H9 (cell line): ENCODE measurements around the gene GBGT1. TPM values are rescaled to one million over a fixed set of nuclear protein-coding genes. Genes with fewer than 3 reads are reported as not detected.

Experiments used
- DNase-seq: peaks from one replicate; pipeline ENCODE4 v3.0.0-alpha.2; 2017
- H2AFZ ChIP-seq: one replicate; pipeline ENCODE4 v1.6.1; 2013; ENCODE audit warnings: mild to moderate bottlenecking, low read length, control low read depth, moderate library complexity
- H2AK5ac ChIP-seq: 2 replicates; pipeline ENCODE4 v1.6.1; 2013; ENCODE audit warnings: low read length, control low read depth, mixed read lengths; ENCODE audit not compliant: insufficient read length
- H2BK120ac ChIP-seq: one replicate; pipeline ENCODE4 v1.6.1; 2013; ENCODE audit warnings: low read depth, mild to moderate bottlenecking, low read length, control low read depth, inconsistent platforms; ENCODE audit not compliant: poor library complexity, severe bottlenecking
- H2BK12ac ChIP-seq: 2 replicates; pipeline ENCODE4 v1.6.1; 2013; ENCODE audit warnings: low read length, control low read depth, mixed read lengths, low read depth; ENCODE audit not compliant: insufficient read length
- H2BK15ac ChIP-seq: 2 replicates; pipeline ENCODE4 v1.6.1; 2013; ENCODE audit warnings: low read depth, low read length, control low read depth
- H2BK20ac ChIP-seq: one replicate; pipeline ENCODE4 v1.6.1; 2013; ENCODE audit warnings: low read depth, mild to moderate bottlenecking, low read length, control low read depth, inconsistent platforms; ENCODE audit not compliant: poor library complexity, severe bottlenecking
- H2BK5ac ChIP-seq: 2 replicates; pipeline ENCODE4 v1.6.1; 2013; ENCODE audit warnings: low read length, control low read depth, mixed read lengths; ENCODE audit not compliant: insufficient read length
- H3K14ac ChIP-seq: 2 replicates; pipeline ENCODE4 v1.6.1; 2013; ENCODE audit warnings: low read length, control low read depth; ENCODE audit not compliant: insufficient read depth
- H3K18ac ChIP-seq: 2 replicates; pipeline ENCODE4 v1.6.1; 2013; ENCODE audit warnings: low read depth, mild to moderate bottlenecking, mixed read lengths, low read length, control low read depth; ENCODE audit not compliant: insufficient read length
- H3K23ac ChIP-seq: 2 replicates; pipeline ENCODE4 v1.6.1; 2013; ENCODE audit warnings: low read length, control low read depth, mixed read lengths, low read depth; ENCODE audit not compliant: insufficient read length
- H3K23me2 ChIP-seq: 2 replicates; pipeline ENCODE4 v1.6.1; 2013; ENCODE audit warnings: low read depth, mild to moderate bottlenecking, mixed read lengths, low read length, control low read depth; ENCODE audit not compliant: insufficient read length, poor library complexity, severe bottlenecking
- H3K27ac ChIP-seq: 2 replicates; pipeline ENCODE4 v1.5.1; 2013; ENCODE audit warnings: low read length, control low read depth, mixed read lengths, low read depth; ENCODE audit not compliant: insufficient read length
- H3K27me3 ChIP-seq: 2 replicates; pipeline ENCODE4 v1.6.1; 2013; ENCODE audit warnings: low read length, control low read depth, inconsistent platforms; ENCODE audit not compliant: insufficient read depth
- H3K4ac ChIP-seq: 2 replicates; pipeline ENCODE4 v1.6.1; 2013; ENCODE audit warnings: low read depth, mild to moderate bottlenecking, control low read depth, inconsistent platforms, low read length, moderate library complexity
- H3K4me1 ChIP-seq: 2 replicates; pipeline ENCODE4 v1.6.1; 2013; ENCODE audit warnings: low read length, control low read depth, inconsistent platforms; ENCODE audit not compliant: insufficient read depth
- H3K4me2 ChIP-seq: 2 replicates; pipeline ENCODE4 v1.6.1; 2013; ENCODE audit warnings: low read length, control low read depth, mixed read lengths; ENCODE audit not compliant: insufficient read length, insufficient read depth
- H3K56ac ChIP-seq: 2 replicates; pipeline ENCODE4 v1.6.1; 2013; ENCODE audit warnings: low read depth, mild to moderate bottlenecking, mixed read lengths, low read length, control low read depth; ENCODE audit not compliant: insufficient read length
- H3K79me1 ChIP-seq: 2 replicates; pipeline ENCODE4 v1.6.1; 2013; ENCODE audit warnings: low read depth, mild to moderate bottlenecking, moderate library complexity, low read length, control low read depth, inconsistent platforms; ENCODE audit not compliant: insufficient read depth, poor library complexity, severe bottlenecking
- H3K79me2 ChIP-seq: 2 replicates; pipeline ENCODE4 v1.6.1; 2013; ENCODE audit warnings: low read length, control low read depth, inconsistent platforms; ENCODE audit not compliant: insufficient read depth
- H3K9ac ChIP-seq: 2 replicates; pipeline ENCODE4 v1.6.1; 2013; ENCODE audit warnings: low read length, control low read depth, mixed read lengths; ENCODE audit not compliant: insufficient read length; ENCODE audit errors: extremely low read depth
- H3K9me3 ChIP-seq: one replicate; pipeline ENCODE4 v1.6.1; 2013; ENCODE audit warnings: low read depth, low read length, inconsistent platforms; ENCODE audit not compliant: control insufficient read depth
- H3T11ph ChIP-seq: one replicate; pipeline ENCODE4 v1.6.1; 2013; ENCODE audit warnings: mild to moderate bottlenecking, low read length, control low read depth, inconsistent platforms
- H4K20me1 ChIP-seq: one replicate; pipeline ENCODE4 v1.6.1; 2013; ENCODE audit not compliant: control insufficient read depth, insufficient read length, insufficient read depth
- H4K5ac ChIP-seq: 2 replicates; pipeline ENCODE4 v1.6.1; 2013; ENCODE audit warnings: low read depth, mild to moderate bottlenecking, mixed read lengths, low read length, control low read depth; ENCODE audit not compliant: insufficient read length
- H4K8ac ChIP-seq: replicated peaks from 2 replicates; pipeline ENCODE4 v1.6.1; 2013; ENCODE audit warnings: low read length, control low read depth, mixed read lengths, low read depth; ENCODE audit not compliant: insufficient read length
- H4K91ac ChIP-seq: 2 replicates; pipeline ENCODE4 v1.6.1; 2013; ENCODE audit warnings: low read depth, mild to moderate bottlenecking, moderate library complexity, mixed read lengths, low read length, control low read depth; ENCODE audit not compliant: insufficient read length
- H3K27ac Mint-ChIP-seq, 3 experiments: 2 replicates in 2 of 3; 3 replicates in 1 of 3; pipeline ENCODE4 v1.8.0; 2020 to 2021; ENCODE audit warnings: mixed read lengths in 3 of 3, mild to moderate bottlenecking in 1 of 3, moderate library complexity in 1 of 3
- H3K27me3 Mint-ChIP-seq: 2 replicates; pipeline ENCODE4 v1.8.0; 2021; ENCODE audit warnings: low read depth, mild to moderate bottlenecking, moderate library complexity, mixed read lengths
- H3K36me3 Mint-ChIP-seq, 3 experiments: 2 replicates in 2 of 3; 3 replicates in 1 of 3; pipeline ENCODE4 v1.8.0; 2020 to 2021; ENCODE audit warnings: low read depth in 3 of 3, mixed read lengths in 3 of 3; ENCODE audit not compliant: insufficient read depth in 1 of 3
- H3K4me1 Mint-ChIP-seq, 2 experiments: 2 replicates each; pipeline ENCODE4 v1.8.0; 2020; ENCODE audit warnings: mixed read lengths in 2 of 2
- H3K4me3 Mint-ChIP-seq, 2 experiments: 2 replicates in 1 of 2; 3 replicates in 1 of 2; pipeline ENCODE4 v1.8.0; 2020 to 2021; ENCODE audit warnings: mild to moderate bottlenecking in 2 of 2, mixed read lengths in 2 of 2, moderate library complexity in 1 of 2
- H3K9me3 Mint-ChIP-seq, 2 experiments: 2 replicates in 1 of 2; 3 replicates in 1 of 2; pipeline ENCODE4 v1.8.0; 2020; ENCODE audit warnings: mild to moderate bottlenecking in 2 of 2, mixed read lengths in 2 of 2, moderate library complexity in 1 of 2
- WGBS: extraction: QIAGEN DNeasy Blood & Tissue Kit; methylation state at CpG from one replicate; pipeline ENCODE4 v1.1.7; 2013; ENCODE audit warnings: missing lambda C conversion rate, low lambda C conversion rate, mixed read lengths; ENCODE audit not compliant: insufficient read length; ENCODE audit errors: extremely low coverage; 5-methylcytosine and 5-hydroxymethylcytosine counted together
- total RNA-seq: library from RNA; stranded (reverse); gene quantifications from 2 replicates; pipeline ENCODE4 v1.2.1, GENCODE V29; 2021
- TF ChIP-seq, protein P1 (sequence below): fragments of 200-600 bp; sonication (generic); conservative IDR thresholded peaks from 3 replicates; pipeline ENCODE4 v1.8.0; 2021; ENCODE audit warnings: antibody characterized with exemption, mild to moderate bottlenecking

Gene GBGT1
- total RNA-seq, 1 experiment from 2014 or later: 9.3 TPM

DNA sequence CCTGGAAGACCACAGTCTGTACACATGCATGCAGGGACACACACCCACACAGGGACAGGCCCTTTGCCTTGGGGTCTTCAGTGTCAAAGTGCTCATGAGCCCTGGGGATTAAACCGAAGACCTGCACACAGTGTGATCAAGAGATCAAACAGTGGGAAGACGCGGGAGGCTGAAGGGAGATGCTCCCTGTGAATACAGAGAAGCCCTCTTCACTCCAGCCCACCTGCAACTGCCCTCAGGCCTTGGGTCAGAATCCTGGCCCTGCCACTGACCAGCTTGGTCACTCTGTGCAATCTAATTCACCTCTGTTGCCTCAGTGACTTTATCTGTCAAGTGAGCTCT is 45.6 kb downstream of the GBGT1 start:
- H2BK20ac ChIP-seq: no peak overlapping the region
- no peak overlapping the region for H3K14ac ChIP-seq
- H3K27ac ChIP-seq: no peak overlapping the region
- no CpG with 5 or more reads among the region's 3 CpGs for WGBS
- peaks cover 3% of the 10 kb centered on the region; the same call in 1 of the 2 replicates for H3K4me1 ChIP-seq
- Mint-ChIP-seq H3K27ac (0 out of 7 replicates have a peak overlapping the region, but pooled peaks of 1 of the 3 experiments have one; percentile 80), H3K4me1 (peaks cover 11 to 31% of the 10 kb centered on the region in 2 experiments), H3K9me3 (no peaks in the 10 kb centered on the region), H3K36me3 (no peaks in the 10 kb centered on the region; a peak in 1 of 7 replicates), H3K4me3 (no peak overlapping the region), H3K27me3 (peaks cover 42% of the 10 kb centered on the region)
- no peak overlapping the region for H3K9ac ChIP-seq
- no peak overlapping the region for H2BK120ac ChIP-seq
- H2AK5ac ChIP-seq: no peak overlapping the region
- no peak overlapping the region for H4K91ac ChIP-seq
- no peak overlapping the region for H2BK15ac ChIP-seq
- no peaks in the 10 kb centered on the region for H3K79me2 ChIP-seq
- H2BK12ac ChIP-seq: no peak overlapping the region
- H3K56ac ChIP-seq: no peak overlapping the region
- H2AFZ ChIP-seq: no peak overlapping the region
- peaks cover 8% of the 10 kb centered on the region for H4K20me1 ChIP-seq
- no peak overlapping the region for H3K4me2 ChIP-seq
- no peak overlapping the region for H2BK5ac ChIP-seq
- no peak overlapping the region for H3K18ac ChIP-seq
- TF ChIP-seq, protein P1, sequence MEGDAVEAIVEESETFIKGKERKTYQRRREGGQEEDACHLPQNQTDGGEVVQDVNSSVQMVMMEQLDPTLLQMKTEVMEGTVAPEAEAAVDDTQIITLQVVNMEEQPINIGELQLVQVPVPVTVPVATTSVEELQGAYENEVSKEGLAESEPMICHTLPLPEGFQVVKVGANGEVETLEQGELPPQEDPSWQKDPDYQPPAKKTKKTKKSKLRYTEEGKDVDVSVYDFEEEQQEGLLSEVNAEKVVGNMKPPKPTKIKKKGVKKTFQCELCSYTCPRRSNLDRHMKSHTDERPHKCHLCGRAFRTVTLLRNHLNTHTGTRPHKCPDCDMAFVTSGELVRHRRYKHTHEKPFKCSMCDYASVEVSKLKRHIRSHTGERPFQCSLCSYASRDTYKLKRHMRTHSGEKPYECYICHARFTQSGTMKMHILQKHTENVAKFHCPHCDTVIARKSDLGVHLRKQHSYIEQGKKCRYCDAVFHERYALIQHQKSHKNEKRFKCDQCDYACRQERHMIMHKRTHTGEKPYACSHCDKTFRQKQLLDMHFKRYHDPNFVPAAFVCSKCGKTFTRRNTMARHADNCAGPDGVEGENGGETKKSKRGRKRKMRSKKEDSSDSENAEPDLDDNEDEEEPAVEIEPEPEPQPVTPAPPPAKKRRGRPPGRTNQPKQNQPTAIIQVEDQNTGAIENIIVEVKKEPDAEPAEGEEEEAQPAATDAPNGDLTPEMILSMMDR: no peak
- H3K27me3 ChIP-seq: peaks cover 8% of the 10 kb centered on the region; the same call in 1 of the 2 replicates
- DNase-seq: no peak
- H4K5ac ChIP-seq: no peak overlapping the region
- H3K79me1 ChIP-seq: no peaks in the 10 kb centered on the region
- H3T11ph ChIP-seq: no peak overlapping the region
- H3K23ac ChIP-seq: no peak overlapping the region
- H3K23me2 ChIP-seq: peaks cover 9% of the 10 kb centered on the region
- H3K4ac ChIP-seq: no peak overlapping the region
- H4K8ac ChIP-seq: no peak overlapping the region
- no peaks in the 10 kb centered on the region for H3K9me3 ChIP-seq
